Transverse colon (tissue), 4 donors: ENCODE measurements around the gene PPP1R17. TPM values are rescaled to one million over a fixed set of nuclear protein-coding genes. Genes with fewer than 3 reads are reported as not detected.

Experiments used
- DNase-seq: peaks from one replicate; pipeline ENCODE4 v3.0.0-alpha.2; 2019
- H3K27ac ChIP-seq, 4 donors: fragments of 200-600 bp; sonication (generic); 2 replicates each; pipeline ENCODE4 v1.5.1; 2016 to 2018; ENCODE audit warnings: inconsistent platforms in 4 of 4
- H3K27me3 ChIP-seq: fragments of 200-600 bp; sonication (generic); 2 replicates; pipeline ENCODE4 v1.5.1; 2017; ENCODE audit warnings: inconsistent platforms
- H3K36me3 ChIP-seq, 4 donors: fragments of 200-600 bp; sonication (generic); 2 replicates each; pipeline ENCODE4 v1.5.1; 2017 to 2019; ENCODE audit warnings: inconsistent platforms in 4 of 4
- H3K4me1 ChIP-seq, 4 donors: fragments of 200-600 bp; sonication (generic); 2 replicates each; pipeline ENCODE4 v1.5.1; 2017 to 2020; ENCODE audit warnings: inconsistent platforms in 4 of 4
- H3K4me3 ChIP-seq, 4 donors: fragments of 200-600 bp; sonication (generic); 1 replicate in 1 of 4; 2 replicates in 3 of 4; pipeline versions ENCODE4 v1.5.1 to v1.6.1; 2017 to 2019; ENCODE audit warnings: inconsistent platforms in 4 of 4
- H3K9me3 ChIP-seq, 2 donors: fragments of 200-600 bp; sonication (generic); 2 replicates each; pipeline ENCODE4 v1.5.1; 2017 to 2019; ENCODE audit warnings: inconsistent platforms in 2 of 2
- EP300 ChIP-seq: sonication (generic); formaldehyde crosslinking; IDR thresholded peaks from one replicate; pipeline ENCODE4 v1.6.1; 2017; ENCODE audit warnings: antibody characterized with exemption, low read depth
- POLR2A ChIP-seq: fragments of 450-650 bp; IDR thresholded peaks from one replicate; pipeline ENCODE4 v1.6.1; 2016; ENCODE audit warnings: antibody characterized with exemption, mild to moderate bottlenecking, moderate library complexity
- POLR2AphosphoS5 ChIP-seq, 3 donors: sonication (generic); formaldehyde crosslinking; IDR thresholded peaks; one replicate each; pipeline ENCODE4 v1.6.1; 2016; ENCODE audit warnings: antibody characterized with exemption in 3 of 3
- WGBS, 2 donors: methylation state at CpG; one replicate each; pipeline ENCODE4 v1.1.5; 2018; ENCODE audit warnings: low coverage in 1 of 2; 5-methylcytosine and 5-hydroxymethylcytosine counted together
- in situ Hi-C, 4 donors: fragments of 200-750 bp; cut with MboI; loops; one replicate each; pipeline versions ENCODE4 v1.15.0 to v1.15.1; 2017; ENCODE audit warnings: low sequenced_read_pairs in 3 of 4, low pct_ligation_motif_present in 1 of 4, low pct_unique_long_range_greater_than_20kb in 1 of 4
- intact Hi-C: fragments of 100-400 bp; cut with DNase I; formaldehyde crosslinking; loops from one replicate; pipeline ENCODE4 v1.15.1; 2023; ENCODE audit warnings: low total_unique reads
- total RNA-seq, 4 donors: library from RNA; depleted of rRNA; stranded (reverse); fragments of >200 nt; gene quantifications; one replicate each; pipeline ENCODE4 v1.1.0, GENCODE V29; 2016
- TF ChIP-seq, protein P1 (sequence below), 5 experiments: fragments of 200-600 bp in 3 of 5; fragments of 450-650 bp in 2 of 5; sonication (generic) in 3 of 5; IDR thresholded peaks; 1 replicate in 2 of 5; 2 replicates in 3 of 5; pipeline ENCODE4 v1.5.1; 2016 to 2017; ENCODE audit warnings: antibody characterized with exemption in 5 of 5, inconsistent platforms in 3 of 5, mild to moderate bottlenecking in 2 of 5, moderate library complexity in 1 of 5

The PPP1R17 gene
- total RNA-seq, 4 donors from 2014 or later: not detected

DNA sequence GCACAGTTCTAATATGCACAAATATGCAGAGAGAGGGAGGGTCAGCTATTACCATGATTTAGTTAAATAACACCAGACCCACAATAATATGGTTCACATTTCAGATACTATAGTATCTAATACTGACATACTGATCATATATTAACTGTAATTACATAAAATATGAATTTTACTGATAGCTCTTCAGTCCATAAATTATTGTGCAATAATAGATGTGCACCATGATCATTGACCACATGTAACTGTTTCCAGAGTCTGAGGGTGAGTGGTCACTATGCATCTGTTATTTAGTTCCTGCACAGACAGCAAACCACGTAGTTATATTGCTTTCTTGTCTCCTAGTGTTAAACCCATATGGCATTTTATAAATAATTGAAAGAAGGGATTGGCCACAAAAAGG is 29.3 kb downstream of the PPP1R17 start:
- Histone ChIP-seq H3K4me1 (no peaks in the 10 kb centered on the region), H3K4me3 (no peak overlapping the region), H3K27me3 (no peaks in the 10 kb centered on the region), H3K27ac (no peak overlapping the region), H3K9me3 (no peaks in the 10 kb centered on the region), H3K36me3 (no peaks in the 10 kb centered on the region)
- intact Hi-C loops: no loop called here
- TF ChIP-seq EP300: no peak
- TF ChIP-seq, protein P1, sequence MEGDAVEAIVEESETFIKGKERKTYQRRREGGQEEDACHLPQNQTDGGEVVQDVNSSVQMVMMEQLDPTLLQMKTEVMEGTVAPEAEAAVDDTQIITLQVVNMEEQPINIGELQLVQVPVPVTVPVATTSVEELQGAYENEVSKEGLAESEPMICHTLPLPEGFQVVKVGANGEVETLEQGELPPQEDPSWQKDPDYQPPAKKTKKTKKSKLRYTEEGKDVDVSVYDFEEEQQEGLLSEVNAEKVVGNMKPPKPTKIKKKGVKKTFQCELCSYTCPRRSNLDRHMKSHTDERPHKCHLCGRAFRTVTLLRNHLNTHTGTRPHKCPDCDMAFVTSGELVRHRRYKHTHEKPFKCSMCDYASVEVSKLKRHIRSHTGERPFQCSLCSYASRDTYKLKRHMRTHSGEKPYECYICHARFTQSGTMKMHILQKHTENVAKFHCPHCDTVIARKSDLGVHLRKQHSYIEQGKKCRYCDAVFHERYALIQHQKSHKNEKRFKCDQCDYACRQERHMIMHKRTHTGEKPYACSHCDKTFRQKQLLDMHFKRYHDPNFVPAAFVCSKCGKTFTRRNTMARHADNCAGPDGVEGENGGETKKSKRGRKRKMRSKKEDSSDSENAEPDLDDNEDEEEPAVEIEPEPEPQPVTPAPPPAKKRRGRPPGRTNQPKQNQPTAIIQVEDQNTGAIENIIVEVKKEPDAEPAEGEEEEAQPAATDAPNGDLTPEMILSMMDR (IDR thresholded peaks at IDR 0.05): no peak
- TF ChIP-seq POLR2A: no peak
- no peak for TF ChIP-seq POLR2AphosphoS5 (IDR thresholded peaks at IDR 0.05)
- no peak for DNase-seq
- in situ Hi-C loops: no loop called here
- WGBS, 2 donors: 37 to 50% methylated on average over 1 of the region's 1 CpG

DNA sequence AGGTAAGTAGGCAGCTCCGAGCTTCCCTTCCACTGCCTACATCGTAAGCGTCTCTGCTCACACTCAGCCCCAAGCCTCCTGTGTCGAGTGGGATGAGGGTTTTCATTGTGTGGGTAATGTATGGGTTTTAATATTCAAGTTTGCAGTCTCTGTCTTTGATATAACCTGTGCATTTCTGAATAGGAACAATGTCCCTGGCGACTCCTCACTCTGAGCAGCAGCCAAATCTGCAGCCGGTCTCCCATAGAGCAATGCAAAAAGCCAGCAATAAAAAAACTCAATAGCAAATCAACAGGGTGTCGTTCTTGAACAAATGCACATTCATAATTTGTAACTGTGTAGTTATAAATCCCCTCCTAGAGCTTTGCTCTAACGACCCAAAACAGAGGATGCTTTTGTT is 33.4 kb downstream of the PPP1R17 start:
- H3K9me3 ChIP-seq: no peaks in the 10 kb centered on the region
- H3K27me3 ChIP-seq: no peaks in the 10 kb centered on the region
- H3K36me3 ChIP-seq: no peaks in the 10 kb centered on the region
- TF ChIP-seq EP300 (no peak), POLR2A (no peak), POLR2AphosphoS5 (IDR thresholded peaks at IDR 0.05) (no peak)
- TF ChIP-seq, protein P1 (IDR thresholded peaks at IDR 0.05): no peak
- intact Hi-C loops (no loop called here), in situ Hi-C loops (no loop called here)
- no peaks in the 10 kb centered on the region for H3K4me1 ChIP-seq
- WGBS, 2 donors: 48 to 61% methylated on average over 5 to 8 of the region's 8 CpGs
- H3K4me3 ChIP-seq: no peak overlapping the region
- no peak for DNase-seq
- H3K27ac ChIP-seq: no peak overlapping the region

DNA sequence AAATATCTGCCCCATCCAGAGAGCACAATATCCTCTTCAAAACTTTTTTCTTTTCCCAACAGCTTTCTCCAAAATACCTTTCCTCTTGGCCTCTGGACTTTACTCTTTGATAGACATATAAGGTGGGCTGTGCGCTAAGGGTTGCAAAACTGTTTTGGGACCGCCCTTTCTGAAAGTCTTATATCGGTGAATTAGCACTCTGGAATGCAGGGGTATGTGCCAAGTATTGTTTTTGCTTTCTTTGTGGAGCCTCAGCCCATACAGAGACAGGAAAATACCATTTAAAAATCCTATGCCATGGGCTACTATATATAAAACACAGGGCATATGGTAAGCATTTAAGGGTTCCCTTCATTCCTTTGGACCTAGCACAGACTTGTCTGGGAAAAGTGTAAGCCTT is 37.7 kb downstream of the PPP1R17 start:
- Histone ChIP-seq H3K27me3 (no peaks in the 10 kb centered on the region), H3K9me3 (no peaks in the 10 kb centered on the region), H3K4me3 (no peak overlapping the region), H3K4me1 (no peaks in the 10 kb centered on the region), H3K36me3 (no peaks in the 10 kb centered on the region), H3K27ac (no peak overlapping the region)
- 75 to 93% methylated on average over 3 of the region's 3 CpGs for WGBS, 2 donors
- TF ChIP-seq POLR2A (no peak), POLR2AphosphoS5 (IDR thresholded peaks at IDR 0.05) (no peak), EP300 (no peak)
- TF ChIP-seq, protein P1 (IDR thresholded peaks at IDR 0.05): no peak
- intact Hi-C loops: no loop called here
- in situ Hi-C loops: loop anchor here in 2 of 4 donors (25.0 kb wide), 2 partner anchors 587 to 613 kb away; no protein-coding TSS in a partner anchor
- no peak for DNase-seq

DNA sequence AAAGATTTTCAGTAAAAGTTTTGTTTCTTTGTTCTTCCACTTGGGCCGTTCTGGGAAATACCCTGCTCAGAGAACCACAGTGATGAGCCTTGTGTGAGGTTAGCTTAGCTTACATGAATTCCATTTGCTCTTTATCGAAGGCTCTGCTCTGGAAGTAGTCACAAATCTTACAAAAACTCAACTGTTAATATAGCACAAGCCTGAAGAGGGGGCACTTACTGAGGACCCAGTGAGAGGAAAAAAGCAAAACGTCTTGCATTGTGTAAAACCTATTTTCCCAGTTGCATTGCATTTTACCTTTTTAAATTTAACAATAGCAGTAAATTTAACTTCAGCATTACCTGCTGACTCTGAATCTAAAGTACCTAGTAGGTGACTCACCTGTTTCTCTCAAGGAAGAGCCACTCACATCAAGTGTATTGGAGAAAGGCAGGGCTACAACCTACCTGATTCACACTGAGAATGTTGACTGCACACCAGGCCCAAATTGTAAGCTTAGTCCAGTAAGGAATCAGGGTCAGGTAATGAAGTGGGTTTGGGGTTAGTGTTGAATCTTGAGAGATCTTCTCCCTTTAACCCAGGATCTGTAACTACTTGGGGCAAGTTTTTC is 42.3 kb downstream of the PPP1R17 start:
- Histone ChIP-seq H3K4me1 (no peaks in the 10 kb centered on the region), H3K27ac (no peak overlapping the region), H3K4me3 (no peak overlapping the region), H3K9me3 (no peaks in the 10 kb centered on the region), H3K27me3 (no peaks in the 10 kb centered on the region), H3K36me3 (no peaks in the 10 kb centered on the region)
- TF ChIP-seq POLR2A (no peak), POLR2AphosphoS5 (IDR thresholded peaks at IDR 0.05) (no peak), EP300 (no peak)
- TF ChIP-seq, protein P1 (IDR thresholded peaks at IDR 0.05): no peak
- in situ Hi-C loops (loop anchor here in 2 of 4 donors (25.0 kb wide), 2 partner anchors 592 to 608 kb away; no protein-coding TSS in a partner anchor), intact Hi-C loops (no loop called here)
- WGBS, 2 donors: 50 to 57% methylated on average over 3 of the region's 3 CpGs
- DNase-seq: no peak
